Stimulated activated naive CD8-positive, alpha-beta T cell treated with anti-CD3 and anti-CD28 coated beads, Interleukin-15, amount 100 ng/mL, for 72 hours (primary cell): ENCODE results near the gene TATDN2.
A peak's percentile ranks its signal among the peaks of the same experiment; 100 is the strongest.
"Not testable (repeated sequence)": the region's sequence is repeated elsewhere in the genome, so short reads cannot be mapped to it uniquely, and the experiment has no call there.

Source experiments
- ATAC-seq: fragments of 150-1000 bp; cut with Tn5 transposase; 2 replicates; pipeline ENCODE4 v1.10.0; 2021; ENCODE audit warnings: mild to moderate bottlenecking, moderate library complexity
- DNase-seq, 2 donors: peaks; one replicate each; pipeline ENCODE4 v3.0.0; 2021 to 2022
- H3K27ac Mint-ChIP-seq, 2 donors: one replicate each; pipeline ENCODE4 v1.8.0; 2022; ENCODE audit warnings: mild to moderate bottlenecking in 2 of 2, mixed read lengths in 2 of 2, moderate library complexity in 2 of 2
- H3K27me3 Mint-ChIP-seq: one replicate; pipeline ENCODE4 v1.8.0; 2022; ENCODE audit warnings: mixed read lengths
- H3K4me1 Mint-ChIP-seq: one replicate; pipeline ENCODE4 v1.8.0; 2022; ENCODE audit warnings: mild to moderate bottlenecking, mixed read lengths
- H3K4me3 Mint-ChIP-seq, 2 donors: one replicate each; pipeline ENCODE4 v1.8.0; 2022; ENCODE audit warnings: mild to moderate bottlenecking in 2 of 2, mixed read lengths in 2 of 2, moderate library complexity in 1 of 2
- H3K9me3 Mint-ChIP-seq, 2 donors: one replicate each; pipeline ENCODE4 v1.8.0; 2022; ENCODE audit warnings: mixed read lengths in 2 of 2

TATDN2 gene

DNA sequence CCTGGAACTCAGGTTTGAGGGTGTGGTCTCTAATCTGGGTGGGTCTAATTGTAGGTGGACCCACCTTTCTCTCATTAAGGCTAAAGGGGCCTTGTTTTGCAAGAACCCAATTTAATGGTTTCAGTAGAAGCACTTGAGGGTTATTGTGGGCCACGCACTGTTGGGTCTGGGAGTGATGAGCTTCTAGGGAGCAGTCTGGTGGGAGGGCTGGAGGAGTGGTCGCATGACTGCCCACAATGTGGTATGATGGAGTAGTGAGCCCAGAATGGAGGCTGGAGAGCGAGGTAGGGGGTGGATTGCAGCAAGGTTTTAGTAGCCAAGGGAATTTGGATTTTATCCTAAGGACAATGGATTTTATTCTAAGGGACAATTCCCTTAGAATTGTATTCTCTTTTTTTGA, 2.7 kb downstream of the TATDN2 start:
- peaks cover 3 to 10% of the 10 kb centered on the region in 2 donors for H3K9me3 Mint-ChIP-seq
- ATAC-seq = no peak
- peak overlapping the region; percentile 99 to 100 for H3K4me3 Mint-ChIP-seq
- H3K27ac Mint-ChIP-seq = no peak overlapping the region
- H3K27me3 Mint-ChIP-seq = no peaks in the 10 kb centered on the region
- H3K4me1 Mint-ChIP-seq = peaks cover 76% of the 10 kb centered on the region
- no peak for DNase-seq

DNA sequence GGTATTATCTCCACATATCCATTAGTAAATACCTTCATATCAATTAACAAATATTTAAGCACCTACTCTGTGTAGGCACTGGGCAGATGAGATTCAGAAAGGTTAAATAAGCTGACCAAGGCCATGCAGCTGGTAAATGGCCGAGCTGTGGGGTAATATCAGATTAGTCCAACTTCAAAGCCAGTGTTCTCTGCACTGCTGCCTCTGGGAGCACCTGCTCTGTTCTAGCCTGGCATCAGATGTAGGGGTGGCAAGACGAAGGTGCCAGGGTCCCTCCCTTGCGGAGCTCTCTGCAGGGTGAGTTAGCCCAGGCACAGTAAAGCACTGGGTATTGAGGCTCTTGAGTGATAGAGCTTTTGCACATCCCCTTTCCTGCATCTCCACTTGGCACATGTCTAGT, 5.5 kb downstream of the TATDN2 start:
- Mint-ChIP-seq H3K4me1 (peaks cover 81% of the 10 kb centered on the region), H3K27ac (peak overlapping the region; percentile 12 to 86), H3K9me3 (no peaks in the 10 kb centered on the region), H3K4me3 (no peak overlapping the region), H3K27me3 (no peaks in the 10 kb centered on the region)
- ATAC-seq (no peak), DNase-seq (no peak)

DNA sequence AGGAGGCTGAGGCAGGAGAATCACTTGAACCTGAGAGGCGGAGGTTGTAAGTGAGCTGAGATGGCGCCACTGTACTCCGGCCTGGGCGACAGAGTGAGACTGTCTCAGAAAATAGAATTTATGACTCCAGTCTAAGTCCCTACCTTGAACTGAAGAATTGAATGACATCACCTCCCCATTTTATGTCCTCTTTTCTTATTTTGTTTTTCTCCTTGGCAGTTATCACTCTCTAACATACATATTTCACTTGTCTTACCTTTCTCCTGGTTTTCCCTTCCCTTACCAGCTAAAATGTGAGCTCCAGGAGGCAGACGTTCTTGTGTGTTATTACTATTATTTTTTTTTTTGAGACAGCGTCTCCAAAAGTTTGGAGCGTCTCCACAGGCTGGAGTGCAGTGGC, 7.6 kb downstream of the TATDN2 start:
- no peaks in the 10 kb centered on the region for H3K27me3 Mint-ChIP-seq
- peak overlapping the region in 1 of 2 donors; percentile 65 for H3K27ac Mint-ChIP-seq
- H3K9me3 Mint-ChIP-seq = no peaks in the 10 kb centered on the region
- H3K4me3 Mint-ChIP-seq = no peak overlapping the region
- ATAC-seq (no peak), DNase-seq (no peak)
- H3K4me1 Mint-ChIP-seq = peaks cover 86% of the 10 kb centered on the region

DNA sequence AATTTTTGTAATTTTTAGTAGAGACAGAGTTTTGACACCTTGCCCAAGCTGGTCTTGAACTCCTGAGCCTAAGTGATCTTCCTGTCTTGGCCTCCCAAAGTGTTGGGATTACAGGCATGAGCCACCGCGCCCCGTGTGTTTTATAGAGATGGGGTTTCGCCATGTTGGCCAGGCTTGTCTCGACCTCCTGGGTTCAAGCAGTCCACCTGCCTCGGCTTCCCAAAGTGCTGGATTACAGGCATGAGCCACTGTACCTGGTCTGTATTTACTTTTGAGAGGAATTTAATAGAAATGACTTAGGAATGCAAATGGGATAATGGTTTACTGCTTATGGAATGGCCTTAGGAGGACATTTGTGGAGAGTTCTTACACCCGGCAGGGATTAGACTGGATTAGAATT, 10.8 kb downstream of the TATDN2 start:
- H3K27me3 Mint-ChIP-seq = no peaks in the 10 kb centered on the region
- H3K4me1 Mint-ChIP-seq = peaks cover 87% of the 10 kb centered on the region
- ATAC-seq = no peak
- no peak for DNase-seq
- H3K27ac Mint-ChIP-seq = peak overlapping the region in 1 of 2 donors; percentile 65
- no peak overlapping the region for H3K4me3 Mint-ChIP-seq
- no peaks in the 10 kb centered on the region for H3K9me3 Mint-ChIP-seq

DNA sequence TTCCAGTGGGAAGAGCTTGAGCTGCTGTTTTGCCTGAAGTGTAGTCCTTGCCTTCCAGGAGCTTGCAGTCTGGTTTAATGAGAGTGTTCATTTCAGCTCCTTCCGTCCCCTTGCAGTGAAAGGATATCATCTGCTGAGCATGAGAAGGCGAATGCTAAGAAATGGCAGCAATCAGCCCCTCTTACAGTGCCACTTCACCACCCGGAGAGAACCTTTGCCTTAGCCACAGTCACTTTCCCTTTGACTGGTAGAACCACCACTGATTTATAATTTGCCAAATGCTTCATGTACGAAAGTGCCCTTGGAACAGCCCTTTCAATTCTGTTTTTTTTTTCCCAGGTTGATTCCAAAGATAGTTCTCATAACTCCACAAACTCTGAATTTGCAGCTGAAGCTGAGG, 11.5 kb downstream of the TATDN2 start:
- Mint-ChIP-seq H3K4me1 (peaks cover 87% of the 10 kb centered on the region), H3K27me3 (no peaks in the 10 kb centered on the region), H3K27ac (peak overlapping the region in 1 of 2 donors; percentile 65), H3K9me3 (no peaks in the 10 kb centered on the region), H3K4me3 (no peak overlapping the region)
- DNase-seq = no peak
- no peak for ATAC-seq

DNA sequence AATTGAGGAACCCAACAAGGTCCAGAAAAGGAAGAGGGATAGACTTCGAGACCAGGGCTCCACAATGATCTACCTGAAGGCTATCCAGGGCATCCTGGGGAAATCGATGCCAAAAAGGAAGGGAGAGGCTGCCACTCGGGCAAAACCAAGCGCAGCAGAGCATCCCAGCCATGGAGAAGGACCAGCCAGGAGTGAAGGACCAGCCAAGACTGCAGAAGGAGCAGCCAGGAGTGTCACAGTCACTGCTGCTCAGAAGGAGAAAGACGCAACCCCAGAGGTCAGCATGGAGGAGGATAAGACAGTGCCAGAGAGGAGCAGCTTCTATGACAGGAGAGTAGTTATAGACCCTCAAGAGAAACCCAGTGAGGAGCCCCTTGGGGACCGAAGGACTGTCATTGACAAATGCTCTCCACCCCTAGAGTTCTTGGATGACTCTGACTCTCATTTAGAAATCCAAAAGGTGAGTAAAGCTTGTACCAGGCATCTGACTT, 12.0 kb downstream of the TATDN2 start:
- Mint-ChIP-seq H3K9me3 (no peaks in the 10 kb centered on the region), H3K4me1 (peaks cover 85% of the 10 kb centered on the region), H3K4me3 (no peak overlapping the region), H3K27ac (no peak overlapping the region), H3K27me3 (no peaks in the 10 kb centered on the region)
- DNase-seq = no peak
- ATAC-seq = no peak

DNA sequence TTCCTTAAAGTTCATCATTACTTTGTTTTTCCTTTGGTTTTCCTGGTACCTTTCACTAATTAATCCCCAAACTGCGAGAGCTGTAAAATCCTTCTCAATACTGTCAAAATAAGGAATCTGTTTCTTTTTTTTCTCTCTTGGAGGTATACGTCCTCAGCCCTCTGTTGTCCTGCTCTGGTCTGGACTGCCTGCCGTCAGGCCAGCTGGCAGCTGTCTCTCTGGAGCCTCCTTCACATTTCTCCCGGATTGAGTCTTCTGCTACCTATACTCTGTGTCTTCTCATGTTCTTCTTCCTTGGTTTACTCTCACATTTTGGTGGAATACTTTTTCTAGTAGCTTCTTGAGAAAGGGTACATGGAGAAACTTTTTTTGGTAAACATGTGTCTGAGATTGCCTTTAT, 13.8 kb downstream of the TATDN2 start:
- ATAC-seq = no peak
- Mint-ChIP-seq H3K27me3 (no peaks in the 10 kb centered on the region), H3K4me3 (peak overlapping the region in 1 of 2 donors; percentile 13), H3K9me3 (no peaks in the 10 kb centered on the region), H3K4me1 (peaks cover 81% of the 10 kb centered on the region), H3K27ac (no peak overlapping the region)
- DNase-seq = no peak

DNA sequence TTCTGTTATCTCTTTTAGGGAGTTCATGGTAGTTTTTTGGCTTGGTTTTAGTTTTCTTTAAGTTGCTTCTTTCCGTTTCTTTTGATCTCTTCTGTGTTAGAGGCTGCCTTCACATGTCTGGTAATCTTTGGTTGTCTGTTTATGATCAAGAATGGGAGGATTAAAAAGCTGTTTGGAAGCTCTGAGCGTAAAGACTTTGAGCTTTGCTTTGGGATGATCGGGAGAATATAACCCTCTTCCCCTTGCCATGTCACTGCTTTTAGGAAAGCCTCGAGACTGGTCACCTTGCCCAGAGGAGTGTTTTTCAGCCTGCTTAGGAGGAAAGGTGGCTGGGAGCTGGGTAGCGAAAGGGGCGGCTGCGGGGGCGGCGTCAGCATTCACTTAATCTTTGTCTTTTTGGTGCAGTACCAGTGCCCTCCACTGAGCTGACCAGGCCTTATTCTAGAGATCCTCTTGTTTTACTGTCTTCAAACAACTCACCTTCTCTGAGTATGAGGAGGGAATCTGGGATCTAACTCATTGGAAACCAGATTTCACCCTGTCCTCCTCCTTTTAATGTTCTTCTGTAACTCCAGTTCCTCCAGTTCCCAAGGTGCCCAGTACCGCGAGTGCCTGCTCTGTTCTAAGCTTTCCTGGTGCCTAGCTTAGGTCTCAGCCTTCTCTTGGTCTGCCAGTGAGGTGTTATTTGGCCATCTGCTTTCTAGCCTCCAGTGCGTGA, 15.5 kb downstream of the TATDN2 start:
- Mint-ChIP-seq H3K9me3 (no peaks in the 10 kb centered on the region), H3K27ac (peak overlapping the region; percentile 3 to 80), H3K27me3 (no peaks in the 10 kb centered on the region), H3K4me1 (peaks cover 85% of the 10 kb centered on the region), H3K4me3 (peak overlapping the region; percentile 56 to 78)
- DNase-seq (peak; percentile 60 to 63), ATAC-seq (peak; percentile 96)

DNA sequence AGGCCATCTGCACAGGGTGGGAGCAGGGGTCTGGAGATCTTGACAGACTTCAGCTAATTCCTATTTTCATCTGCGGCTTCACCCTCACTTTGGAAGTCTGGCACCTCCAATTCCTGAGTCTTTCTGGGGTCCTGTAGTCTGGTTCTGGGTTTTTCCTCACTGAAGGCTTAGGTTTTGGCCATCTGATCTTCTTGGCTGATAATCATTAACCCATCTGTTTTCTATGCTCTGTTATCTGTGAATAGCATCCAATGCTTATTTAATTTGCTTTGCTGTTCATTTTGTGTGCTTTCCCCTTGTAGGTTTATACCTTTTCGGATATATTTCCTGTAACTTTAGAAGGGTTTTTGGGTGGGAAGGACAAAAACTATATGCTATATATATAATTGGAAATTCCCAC, 17.6 kb downstream of the TATDN2 start:
- Mint-ChIP-seq H3K4me1 (peaks cover 76% of the 10 kb centered on the region), H3K9me3 (no peaks in the 10 kb centered on the region), H3K4me3 (no peak overlapping the region), H3K27ac (no peak overlapping the region), H3K27me3 (no peaks in the 10 kb centered on the region)
- ATAC-seq (no peak), DNase-seq (no peak)

DNA sequence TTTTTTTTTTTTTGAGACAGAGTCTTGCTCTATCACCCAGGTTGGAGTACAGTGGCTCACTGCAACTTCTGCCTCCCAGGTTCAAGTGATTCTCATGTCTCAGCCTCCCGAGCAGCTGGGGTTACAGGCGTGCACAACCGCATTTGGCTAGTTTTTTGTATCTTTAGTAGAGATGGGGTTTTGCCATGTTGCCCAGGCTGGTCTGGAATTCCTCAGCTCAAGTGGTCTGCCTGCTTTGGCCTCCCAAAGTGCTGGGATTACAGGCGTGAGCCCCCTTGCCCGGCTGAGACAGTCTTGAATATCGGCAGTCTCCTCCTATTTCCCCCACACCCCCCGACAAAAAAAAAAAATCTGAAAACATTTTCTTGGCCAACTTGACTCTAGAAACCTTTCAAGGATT, 18.7 kb downstream of the TATDN2 start:
- ATAC-seq, H3K27me3 Mint-ChIP-seq, H3K9me3 Mint-ChIP-seq, H3K27ac Mint-ChIP-seq, DNase-seq: not testable (repeated sequence)
- H3K4me3 Mint-ChIP-seq = peak overlapping the region in 1 of 2 donors; percentile 10
- H3K4me1 Mint-ChIP-seq = peaks cover 69% of the 10 kb centered on the region

DNA sequence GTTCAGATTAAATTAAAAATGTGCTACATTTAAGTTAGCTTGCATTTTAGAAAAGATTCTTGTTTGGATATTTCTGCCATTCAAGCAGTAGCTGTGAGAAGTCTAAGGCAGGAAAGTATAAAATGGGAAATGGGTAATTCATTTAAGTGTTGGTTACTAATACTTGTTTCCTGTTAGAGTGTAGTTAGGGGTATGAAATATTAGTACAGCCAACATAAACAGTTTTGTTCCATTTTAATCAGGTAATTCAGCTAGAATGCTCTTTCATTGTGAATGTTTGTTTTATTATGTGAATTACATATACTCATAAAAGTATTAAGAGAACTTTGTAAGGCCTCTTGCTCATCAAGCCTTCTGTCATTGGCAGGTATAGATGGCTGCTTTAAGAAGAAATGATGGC, 19.9 kb downstream of the TATDN2 start:
- Mint-ChIP-seq H3K27ac (no peak overlapping the region), H3K4me1 (peaks cover 64% of the 10 kb centered on the region), H3K4me3 (no peak overlapping the region), H3K27me3 (no peaks in the 10 kb centered on the region), H3K9me3 (no peaks in the 10 kb centered on the region)
- DNase-seq (no peak), ATAC-seq (no peak)

DNA sequence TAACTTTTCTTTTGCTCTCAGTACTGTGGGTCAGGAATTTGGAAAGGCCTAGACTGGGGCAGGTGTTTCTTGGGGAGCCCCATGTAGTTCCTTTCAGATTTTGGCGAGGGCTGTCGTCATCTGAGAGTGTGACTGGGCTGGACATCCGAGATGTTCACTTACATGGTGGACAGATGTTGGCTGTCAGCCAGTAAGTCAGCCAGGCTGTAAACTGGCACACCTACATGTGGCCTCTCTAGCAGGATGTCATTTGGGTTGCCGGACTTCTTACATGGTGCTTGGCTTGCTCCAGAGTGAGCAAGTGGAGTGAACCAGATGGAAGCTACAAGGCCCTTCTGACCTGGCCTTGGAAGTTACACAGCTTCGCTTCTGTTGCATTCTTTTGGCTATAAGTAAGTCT, 20.7 kb downstream of the TATDN2 start:
- ATAC-seq = no peak
- Mint-ChIP-seq H3K4me3 (no peak overlapping the region), H3K4me1 (peaks cover 63% of the 10 kb centered on the region), H3K27me3 (no peaks in the 10 kb centered on the region), H3K27ac (peak overlapping the region in 1 of 2 donors; percentile 11), H3K9me3 (no peaks in the 10 kb centered on the region)
- DNase-seq = no peak

DNA sequence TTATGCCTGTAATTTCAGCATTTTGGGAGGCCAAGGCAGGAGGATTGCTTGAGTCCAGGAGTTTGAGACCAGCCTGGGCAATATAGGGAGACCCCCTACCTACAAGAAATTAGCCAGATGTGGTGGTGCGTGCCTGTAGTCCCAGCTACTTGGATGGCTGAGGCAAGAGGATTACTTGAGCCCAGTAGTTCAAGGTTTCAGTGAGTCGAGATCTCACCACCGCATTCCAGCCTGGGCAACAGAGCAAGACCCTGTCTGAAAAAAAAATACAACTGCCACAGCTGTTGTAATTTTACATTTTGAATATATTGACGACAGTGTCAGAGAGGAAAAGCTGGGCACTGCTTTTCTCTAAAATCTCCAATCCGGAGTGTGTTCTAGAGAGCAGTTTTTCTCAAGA, 21.2 kb downstream of the TATDN2 start:
- no peak for DNase-seq
- no peak overlapping the region for H3K4me3 Mint-ChIP-seq
- no peak for ATAC-seq
- H3K4me1 Mint-ChIP-seq = peaks cover 63% of the 10 kb centered on the region
- no peaks in the 10 kb centered on the region for H3K9me3 Mint-ChIP-seq
- no peak overlapping the region for H3K27ac Mint-ChIP-seq
- H3K27me3 Mint-ChIP-seq = no peaks in the 10 kb centered on the region

DNA sequence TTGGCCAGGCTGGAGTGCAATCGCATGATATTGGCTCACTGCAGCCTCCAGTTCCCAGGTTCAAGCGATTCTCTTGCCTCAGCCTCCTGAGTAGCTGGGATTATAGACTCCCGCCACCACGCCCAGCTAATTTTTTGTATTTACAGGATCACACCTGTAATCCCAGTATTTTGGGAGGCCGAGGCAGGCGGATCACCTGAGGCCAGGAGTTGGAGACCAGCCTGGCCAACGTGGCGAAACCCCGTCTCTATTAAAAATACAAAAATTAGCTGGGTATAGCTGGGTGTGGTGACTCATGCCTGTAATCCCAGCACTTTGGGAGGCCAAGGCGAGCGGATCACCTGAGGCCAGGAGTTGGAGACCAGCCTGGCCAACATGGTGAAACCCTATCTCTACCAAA, 24.2 kb downstream of the TATDN2 start:
- ATAC-seq, H3K9me3 Mint-ChIP-seq, DNase-seq, H3K27me3 Mint-ChIP-seq: not testable (repeated sequence)
- Mint-ChIP-seq H3K4me1 (peaks cover 62% of the 10 kb centered on the region), H3K4me3 (peak overlapping the region; percentile 23 to 31), H3K27ac (peak overlapping the region in 1 of 2 donors; percentile 14)

DNA sequence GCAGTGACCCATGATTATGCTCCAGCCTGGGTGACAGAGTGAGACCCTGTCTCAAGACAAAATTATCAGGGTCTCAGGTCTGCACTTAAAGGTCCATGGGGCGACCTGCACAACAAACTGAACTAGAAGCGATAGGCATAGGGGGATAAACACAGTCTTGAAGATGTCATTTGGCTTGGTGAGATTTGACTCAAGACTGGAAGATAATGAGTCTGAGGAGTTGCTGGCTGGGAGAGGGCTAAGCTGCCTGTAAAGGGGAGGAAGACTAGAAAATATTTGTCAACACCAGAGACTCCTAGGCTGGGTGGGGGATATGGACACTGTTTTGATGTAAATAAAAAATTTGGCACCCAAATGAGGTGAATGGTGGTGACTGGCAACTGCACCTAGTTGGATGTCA, 24.7 kb downstream of the TATDN2 start:
- H3K27me3 Mint-ChIP-seq = no peaks in the 10 kb centered on the region
- H3K27ac Mint-ChIP-seq = peak overlapping the region; percentile 48 to 79
- peaks cover 61% of the 10 kb centered on the region for H3K4me1 Mint-ChIP-seq
- DNase-seq (no peak), ATAC-seq (peak; percentile 46)
- H3K9me3 Mint-ChIP-seq = no peaks in the 10 kb centered on the region
- H3K4me3 Mint-ChIP-seq = peak overlapping the region; percentile 34 to 47

DNA sequence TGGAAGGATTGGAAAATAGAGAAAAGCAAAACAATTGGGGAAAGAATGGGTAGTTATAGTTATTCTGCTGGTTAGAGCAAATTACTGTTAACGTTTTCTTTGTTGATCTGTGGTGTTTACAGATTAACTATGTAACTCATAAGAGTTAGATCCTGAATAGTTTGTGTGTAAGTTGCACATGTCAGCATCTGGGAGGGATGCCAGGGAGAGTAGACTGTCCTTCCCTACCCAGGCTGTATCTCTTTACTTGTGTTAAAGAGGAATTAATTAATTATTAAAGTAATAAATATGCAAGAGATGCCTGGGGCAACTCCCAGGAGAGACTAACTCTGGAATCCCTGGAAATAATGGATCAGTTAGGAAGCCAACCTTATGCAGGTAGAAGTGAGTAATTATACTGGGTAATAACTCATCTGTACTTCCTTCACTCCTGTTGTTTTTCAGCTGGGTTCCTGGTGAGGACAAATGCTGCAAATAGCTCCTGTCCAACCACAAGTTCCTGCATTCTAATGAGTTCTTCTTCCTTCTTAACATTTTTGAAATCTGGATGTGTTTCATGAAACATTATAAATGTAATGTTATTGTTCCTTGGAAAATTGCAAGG, 25.5 kb downstream of the TATDN2 start:
- Mint-ChIP-seq H3K4me3 (peak overlapping the region in 1 of 2 donors; percentile 34), H3K27me3 (no peaks in the 10 kb centered on the region), H3K27ac (peak overlapping the region; percentile 47 to 79)

More for the DNA sequence above, 25.5 kb downstream of the TATDN2 start:
- ATAC-seq = no peak
- Mint-ChIP-seq H3K9me3 (no peaks in the 10 kb centered on the region), H3K4me1 (peaks cover 65% of the 10 kb centered on the region)
- DNase-seq = no peak
